ENCODE data around the gene CARS1. TPM values are rescaled to one million over a fixed set of nuclear protein-coding genes. Genes with fewer than 3 reads are reported as not detected.

Gene CARS1
- total RNA-seq, 1 donor = 68.2 TPM

GRCh38 chr11:3036419-3036818 is 20.8 kb downstream of the CARS1 start:
- no peak for DNase-seq (ENCODE audit: low read depth)
- TF ChIP-seq, protein P1, sequence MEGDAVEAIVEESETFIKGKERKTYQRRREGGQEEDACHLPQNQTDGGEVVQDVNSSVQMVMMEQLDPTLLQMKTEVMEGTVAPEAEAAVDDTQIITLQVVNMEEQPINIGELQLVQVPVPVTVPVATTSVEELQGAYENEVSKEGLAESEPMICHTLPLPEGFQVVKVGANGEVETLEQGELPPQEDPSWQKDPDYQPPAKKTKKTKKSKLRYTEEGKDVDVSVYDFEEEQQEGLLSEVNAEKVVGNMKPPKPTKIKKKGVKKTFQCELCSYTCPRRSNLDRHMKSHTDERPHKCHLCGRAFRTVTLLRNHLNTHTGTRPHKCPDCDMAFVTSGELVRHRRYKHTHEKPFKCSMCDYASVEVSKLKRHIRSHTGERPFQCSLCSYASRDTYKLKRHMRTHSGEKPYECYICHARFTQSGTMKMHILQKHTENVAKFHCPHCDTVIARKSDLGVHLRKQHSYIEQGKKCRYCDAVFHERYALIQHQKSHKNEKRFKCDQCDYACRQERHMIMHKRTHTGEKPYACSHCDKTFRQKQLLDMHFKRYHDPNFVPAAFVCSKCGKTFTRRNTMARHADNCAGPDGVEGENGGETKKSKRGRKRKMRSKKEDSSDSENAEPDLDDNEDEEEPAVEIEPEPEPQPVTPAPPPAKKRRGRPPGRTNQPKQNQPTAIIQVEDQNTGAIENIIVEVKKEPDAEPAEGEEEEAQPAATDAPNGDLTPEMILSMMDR (IDR thresholded peaks at IDR 0.05; ENCODE audit: insufficient read depth, low read depth, low read length) = no peak
- H3K4me3 ChIP-seq (ENCODE audit: low read depth, low read length) = no peak overlapping the region

DNA sequence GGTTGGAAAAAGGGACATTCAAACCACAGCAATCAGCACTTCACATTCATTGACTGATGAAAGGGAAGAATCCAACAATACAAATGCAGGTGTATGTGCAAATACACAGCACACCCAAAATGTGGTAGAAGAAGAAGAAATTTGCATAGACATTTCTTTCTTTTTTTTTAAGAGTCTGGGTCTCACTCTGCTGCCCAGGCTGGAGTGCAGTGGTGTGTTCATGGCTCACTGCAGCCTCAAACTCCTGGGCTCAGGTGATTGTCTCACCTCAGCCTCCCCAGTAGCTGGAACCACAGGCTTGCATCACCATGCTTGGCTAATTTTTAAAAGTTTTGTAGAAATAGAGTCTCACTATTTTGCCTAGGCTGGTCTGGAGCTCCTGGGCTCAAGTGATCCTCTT is 21.9 kb downstream of the CARS1 start:
- no peak overlapping the region for H3K4me3 ChIP-seq (ENCODE audit: low read depth, low read length)
- TF ChIP-seq, protein P1 (IDR thresholded peaks at IDR 0.05; ENCODE audit: insufficient read depth, low read depth, low read length) = no peak
- DNase-seq (ENCODE audit: low read depth) = no peak

GRCh38 chr11:3030289-3031070 is 26.7 kb downstream of the CARS1 start:
- TF ChIP-seq, protein P1 (IDR thresholded peaks at IDR 0.05; ENCODE audit: insufficient read depth, low read depth, low read length) = no peak
- no peak for DNase-seq (ENCODE audit: low read depth)

GRCh38 chr11:3028813-3029212 is 28.4 kb downstream of the CARS1 start:
- TF ChIP-seq, protein P1 (IDR thresholded peaks at IDR 0.05; ENCODE audit: insufficient read depth, low read depth, low read length) = no peak
- DNase-seq (ENCODE audit: low read depth) = no peak
- no peak overlapping the region for H3K4me3 ChIP-seq (ENCODE audit: low read depth, low read length)

More at GRCh38 chr11:3030289-3031070, 26.7 kb downstream of the CARS1 start:
- no peak overlapping the region for H3K4me3 ChIP-seq (ENCODE audit: low read depth, low read length)

DNA sequence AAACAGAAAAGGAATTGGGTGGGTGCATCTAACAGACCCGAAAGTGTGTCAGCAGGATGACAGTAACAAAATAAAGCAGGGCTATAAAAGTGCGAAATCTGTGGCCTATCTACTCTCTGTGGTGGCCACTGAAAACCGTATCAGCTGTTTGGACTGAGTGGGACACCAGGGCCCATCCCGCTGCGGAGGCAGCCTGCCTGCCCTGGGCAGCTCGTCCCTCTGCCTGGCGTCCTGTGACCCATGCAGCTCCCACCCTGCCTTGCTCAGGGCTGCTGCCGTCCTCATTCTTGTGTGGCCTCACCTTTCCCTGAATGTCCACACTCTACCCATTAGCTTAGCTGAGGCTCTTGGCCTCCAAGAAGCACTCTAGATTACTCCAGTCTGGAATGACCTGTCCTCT is 30.4 kb downstream of the CARS1 start:
- no peak overlapping the region for H3K4me3 ChIP-seq (ENCODE audit: low read depth, low read length)
- no peak for DNase-seq (ENCODE audit: low read depth)
- TF ChIP-seq, protein P1 (IDR thresholded peaks at IDR 0.05; ENCODE audit: insufficient read depth, low read depth, low read length) = no peak

GRCh38 chr11:3022982-3023381 is 34.2 kb downstream of the CARS1 start:
- TF ChIP-seq, protein P1 (IDR thresholded peaks at IDR 0.05; ENCODE audit: insufficient read depth, low read depth, low read length) = no peak
- H3K4me3 ChIP-seq (ENCODE audit: low read depth, low read length) = no peak overlapping the region
- peak; percentile 67 for DNase-seq (ENCODE audit: low read depth)
